Endothelial cell of umbilical vein (primary cell): Measurements from ENCODE around the gene TDRD10. TPM values are rescaled to one million over a fixed set of nuclear protein-coding genes. Genes with fewer than 3 reads are reported as not detected.
"Not testable (repeated sequence)": the region's sequence is repeated elsewhere in the genome, so short reads cannot be mapped to it uniquely, and the experiment has no call there.

Experiments
- BruUV-seq: library from RNA; stranded (reverse); fragments of 400-500 nt; replicated peaks from 2 replicates; lab custom pipeline; 2021; lab: Mats Ljungman, UMichigan
- CTCF ChIA-PET: fragments of 300-600, 350-600 bp; sonication (Branson Sonifier 250); formaldehyde crosslinking; loops from one replicate; lab custom pipeline; 2021; ENCODE audit warnings: antibody characterized with exemption, inconsistent platforms; lab: Charles Lee
- POLR2A ChIA-PET: fragments of 300-600, 350-600 bp; sonication (Branson Sonifier 250); formaldehyde crosslinking; loops from one replicate; lab custom pipeline; 2021; ENCODE audit warnings: antibody characterized with exemption, inconsistent platforms; lab: Charles Lee
- DNase-seq: peaks from one replicate; pipeline ENCODE4 v3.0.0-alpha.2; 2011; ENCODE audit warnings: low read depth, low spot score
- FAIRE-seq: peaks from 2 replicates; lab custom pipeline; 2011; peaks lifted over from hg19 to GRCh38; lab: Jason Lieb, UNC
- H2AFZ ChIP-seq: 2 replicates; pipeline ENCODE4 v1.6.0; 2012; ENCODE audit warnings: low read depth, low read length, control low read depth, inconsistent platforms
- H3K27ac ChIP-seq: 2 replicates; pipeline ENCODE4 v1.5.1; 2011; ENCODE audit warnings: low read depth, mild to moderate bottlenecking, control low read depth, low read length, moderate library complexity; ENCODE audit not compliant: insufficient read depth
- H3K27me3 ChIP-seq, 2 experiments: 2 replicates each; pipeline versions ENCODE4 v1.6.0 to v1.6.1; 2011; ENCODE audit warnings: low read length in 2 of 2, mixed read lengths in 1 of 2; ENCODE audit not compliant: control insufficient read depth in 2 of 2, insufficient read depth in 2 of 2
- H3K36me3 ChIP-seq, 2 experiments: 2 replicates in 1 of 2; 3 replicates in 1 of 2; pipeline ENCODE4 v1.5.1; 2011; ENCODE audit warnings: low read length in 2 of 2, mild to moderate bottlenecking in 1 of 2, moderate library complexity in 1 of 2; ENCODE audit not compliant: control insufficient read depth in 2 of 2, insufficient read depth in 2 of 2; ENCODE audit errors: extremely low read depth in 1 of 2
- H3K4me1 ChIP-seq: 3 replicates; pipeline ENCODE4 v1.5.1; 2011; ENCODE audit warnings: mild to moderate bottlenecking, low read length; ENCODE audit not compliant: control insufficient read depth, insufficient read depth; ENCODE audit errors: extremely low read depth
- H3K4me2 ChIP-seq: 2 replicates; pipeline ENCODE4 v1.6.1; 2011; ENCODE audit warnings: low read length, control low read depth, mixed read lengths; ENCODE audit not compliant: insufficient read depth
- H3K4me3 ChIP-seq, 3 experiments: fragments of 200-600 bp in 1 of 3; sonication (generic), shearing (Covaris generic) in 1 of 3; replicated peaks in 1 of 3; 2 replicates each; pipeline ENCODE4 v1.5.1; 2011 to 2016; ENCODE audit warnings: control low read depth in 3 of 3, low read length in 3 of 3, mild to moderate bottlenecking in 2 of 3, inconsistent platforms in 1 of 3, low read depth in 1 of 3, moderate library complexity in 1 of 3; ENCODE audit not compliant: insufficient read depth in 1 of 3
- H3K79me2 ChIP-seq: 2 replicates; pipeline ENCODE4 v1.6.0; 2012; ENCODE audit warnings: low read length, inconsistent platforms; ENCODE audit not compliant: control insufficient read depth, insufficient read depth
- H3K9ac ChIP-seq: replicated peaks from 2 replicates; pipeline ENCODE3; 2011; ENCODE audit warnings: low read length, control low read depth; ENCODE audit not compliant: insufficient read depth; ENCODE audit errors: extremely low read depth
- H3K9me1 ChIP-seq: replicated peaks from 3 replicates; pipeline ENCODE4 v1.6.0; 2011; ENCODE audit warnings: mild to moderate bottlenecking, low read length; ENCODE audit not compliant: control insufficient read depth, insufficient read depth; ENCODE audit errors: extremely low read depth
- H3K9me3 ChIP-seq: replicated peaks from 2 replicates; pipeline ENCODE4 v1.5.1; 2012; ENCODE audit warnings: low read length, inconsistent platforms; ENCODE audit not compliant: control insufficient read depth, insufficient read depth
- H4K20me1 ChIP-seq: replicated peaks from 2 replicates; pipeline ENCODE3; 2011; ENCODE audit warnings: mild to moderate bottlenecking, low read length; ENCODE audit not compliant: control insufficient read depth, insufficient read depth; ENCODE audit errors: extremely low read depth
- EZH2 ChIP-seq: IDR thresholded peaks from 2 replicates; pipeline ENCODE4 v1.6.1; 2012; ENCODE audit warnings: borderline replicate concordance, low read depth, mild to moderate bottlenecking, moderate library complexity, low read length, inconsistent platforms; ENCODE audit not compliant: severe bottlenecking
- FOS ChIP-seq: IDR thresholded peaks from 2 replicates; pipeline ENCODE4 v1.6.1; 2011; ENCODE audit warnings: mild to moderate bottlenecking, low read length, moderate library complexity, borderline replicate concordance; ENCODE audit not compliant: insufficient read depth
- GATA2 ChIP-seq: IDR thresholded peaks from 2 replicates; pipeline ENCODE4 v1.7.0; 2011; ENCODE audit warnings: low read depth, mild to moderate bottlenecking, moderate library complexity, mixed read lengths, low read length; ENCODE audit not compliant: insufficient read length, insufficient read depth
- JUN ChIP-seq: IDR thresholded peaks from 2 replicates; pipeline ENCODE4 v1.6.1; 2011; ENCODE audit warnings: borderline replicate concordance, low read depth; ENCODE audit not compliant: insufficient read length, insufficient read depth
- MYC ChIP-seq: IDR thresholded peaks from one replicate; pipeline ENCODE4 v1.6.1; 2011; ENCODE audit warnings: mild to moderate bottlenecking, low read depth, low read length
- POLR2A ChIP-seq: IDR thresholded peaks from 2 replicates; pipeline ENCODE4 v1.6.1; 2012; ENCODE audit warnings: low read depth, mild to moderate bottlenecking, control low read depth, low read length
- POLR2AphosphoS5 ChIP-seq: IDR thresholded peaks from 2 replicates; pipeline ENCODE4 v1.6.1; 2012; ENCODE audit warnings: low read depth, mild to moderate bottlenecking, control low read depth, low read length, moderate library complexity; ENCODE audit not compliant: insufficient read depth
- dilution Hi-C: fragments of 300-500 bp; cut with MboI; formaldehyde crosslinking; loops from one replicate; pipeline ENCODE4 v1.15.0; 2019; ENCODE audit warnings: low sequenced_read_pairs; ENCODE audit not compliant: extremely low pct_ligation_motif_present
- intact Hi-C: fragments of 100-400 bp; cut with micrococcal nuclease; formaldehyde crosslinking; loops from one replicate; pipeline ENCODE4 v1.10.0; 2022
- polyA plus RNA-seq, 4 experiments: library from polyadenylated mRNA; depleted of rRNA in 3 of 4; stranded (reverse) in 3 of 4; unstranded in 1 of 4; fragments of >200 nt; gene quantifications; 2 replicates each; pipeline versions ENCODE4 v1.2.1 to v1.2.3, GENCODE V29; 2011 to 2012; ENCODE audit warnings: missing spikeins in 1 of 4
- total RNA-seq: library from RNA; stranded (reverse); gene quantifications from 2 replicates; pipeline ENCODE4 v1.2.3, GENCODE V29; 2021
- TF ChIP-seq, protein P1 (sequence below): IDR thresholded peaks from 2 replicates; pipeline ENCODE4 v1.6.1; 2011; ENCODE audit not compliant: insufficient read depth, insufficient read length
- TF ChIP-seq, protein P2 (sequence below), 2 donors: IDR thresholded peaks; 1 replicate in 1 of 2; 2 replicates in 1 of 2; pipeline ENCODE4 v1.5.1; 2011; ENCODE audit warnings: low read length in 2 of 2, mild to moderate bottlenecking in 2 of 2, moderate library complexity in 2 of 2, control low read depth in 1 of 2, inconsistent platforms in 1 of 2, low read depth in 1 of 2; ENCODE audit not compliant: insufficient read depth in 1 of 2; ENCODE audit errors: extremely low read depth in 1 of 2

The TDRD10 gene
- total and polyA plus RNA-seq, 2 donors (not counting 3 experiments of a cell fraction or from before 2014, with no cell fraction given), result 6.1 to 9.1 TPM

DNA sequence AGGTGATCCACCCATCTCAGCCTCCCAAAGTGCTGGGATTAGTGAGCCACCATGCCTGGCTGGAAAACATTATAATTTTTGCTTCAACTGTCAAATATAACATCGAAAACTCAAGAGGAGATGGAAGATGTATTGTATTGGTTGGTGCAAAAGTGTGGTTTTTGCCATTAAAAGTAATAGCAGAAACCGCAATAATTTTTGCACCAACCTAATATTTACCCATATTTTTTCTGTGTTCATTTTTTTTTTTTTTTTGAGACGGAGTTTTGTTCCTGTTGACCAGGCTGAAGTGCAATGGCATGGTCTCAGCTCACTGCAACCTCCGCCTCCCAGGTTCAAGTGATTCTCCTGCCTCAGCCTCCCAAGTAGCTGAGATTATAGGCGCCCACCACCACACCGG lies 27.3 kb downstream of the TDRD10 start:
- H3K9me1 ChIP-seq, result no peaks in the 10 kb centered on the region
- H2AFZ ChIP-seq, result no peak overlapping the region
- H3K4me2 ChIP-seq, result no peak overlapping the region
- no peak overlapping the region for H3K4me3 ChIP-seq
- intact Hi-C loops (no loop called here), dilution Hi-C loops (no loop called here)
- ChIA-PET POLR2A (no interaction called here), CTCF (interaction anchor here (0.8 to 1.3 kb wide), 2 partner anchors 48 to 50 kb away, joined by 3 to 4 read pairs; no protein-coding TSS in a partner anchor)
- no peaks in the 10 kb centered on the region for H3K27me3 ChIP-seq
- no peak overlapping the region for H3K9ac ChIP-seq
- no TSS peak for BruUV-seq
- no peaks in the 10 kb centered on the region for H3K79me2 ChIP-seq
- H4K20me1 ChIP-seq, result no peaks in the 10 kb centered on the region
- TF ChIP-seq POLR2AphosphoS5 (no peak), MYC (no peak), GATA2 (no peak), JUN (no peak), POLR2A (no peak), FOS (no peak), EZH2 (no peak)
- TF ChIP-seq, protein P1, sequence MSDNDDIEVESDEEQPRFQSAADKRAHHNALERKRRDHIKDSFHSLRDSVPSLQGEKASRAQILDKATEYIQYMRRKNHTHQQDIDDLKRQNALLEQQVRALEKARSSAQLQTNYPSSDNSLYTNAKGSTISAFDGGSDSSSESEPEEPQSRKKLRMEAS, result no peak
- TF ChIP-seq, protein P2, sequence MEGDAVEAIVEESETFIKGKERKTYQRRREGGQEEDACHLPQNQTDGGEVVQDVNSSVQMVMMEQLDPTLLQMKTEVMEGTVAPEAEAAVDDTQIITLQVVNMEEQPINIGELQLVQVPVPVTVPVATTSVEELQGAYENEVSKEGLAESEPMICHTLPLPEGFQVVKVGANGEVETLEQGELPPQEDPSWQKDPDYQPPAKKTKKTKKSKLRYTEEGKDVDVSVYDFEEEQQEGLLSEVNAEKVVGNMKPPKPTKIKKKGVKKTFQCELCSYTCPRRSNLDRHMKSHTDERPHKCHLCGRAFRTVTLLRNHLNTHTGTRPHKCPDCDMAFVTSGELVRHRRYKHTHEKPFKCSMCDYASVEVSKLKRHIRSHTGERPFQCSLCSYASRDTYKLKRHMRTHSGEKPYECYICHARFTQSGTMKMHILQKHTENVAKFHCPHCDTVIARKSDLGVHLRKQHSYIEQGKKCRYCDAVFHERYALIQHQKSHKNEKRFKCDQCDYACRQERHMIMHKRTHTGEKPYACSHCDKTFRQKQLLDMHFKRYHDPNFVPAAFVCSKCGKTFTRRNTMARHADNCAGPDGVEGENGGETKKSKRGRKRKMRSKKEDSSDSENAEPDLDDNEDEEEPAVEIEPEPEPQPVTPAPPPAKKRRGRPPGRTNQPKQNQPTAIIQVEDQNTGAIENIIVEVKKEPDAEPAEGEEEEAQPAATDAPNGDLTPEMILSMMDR (IDR thresholded peaks at IDR 0.05; ENCODE audit: extremely low read depth in 1 of 2, insufficient read depth in 1 of 2, low read depth in 1 of 2, low read length in 2 of 2), result no peak
- no peak for DNase-seq
- no peak for FAIRE-seq
- H3K9me3 ChIP-seq, result no peaks in the 10 kb centered on the region
- H3K27ac ChIP-seq, result no peak overlapping the region
- H3K4me1 ChIP-seq, result no peaks in the 10 kb centered on the region
- no peaks in the 10 kb centered on the region for H3K36me3 ChIP-seq

DNA sequence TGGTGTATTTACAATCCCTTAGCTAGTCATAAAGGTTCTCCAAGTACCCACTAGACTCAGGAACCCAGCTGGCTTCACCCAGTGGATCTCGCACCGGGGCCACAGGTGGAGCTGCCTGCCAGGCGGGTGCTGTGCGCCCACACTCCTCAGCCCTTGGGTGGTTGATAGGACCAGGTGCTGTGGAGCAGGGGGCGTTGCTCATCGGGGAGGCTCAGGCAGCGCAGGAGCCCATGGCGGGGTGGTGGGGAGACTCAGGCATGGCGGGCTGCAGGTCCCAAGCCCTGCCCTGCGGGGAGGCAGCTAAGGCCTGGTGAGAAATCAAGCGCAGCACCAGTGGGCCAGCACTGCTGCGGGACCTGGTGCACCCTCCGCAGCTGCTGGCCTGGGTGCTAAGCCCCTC lies 29.9 kb downstream of the TDRD10 start:
- CTCF ChIA-PET, result interaction anchor here (1.4 to 1.5 kb wide), 2 partner anchors 14 to 53 kb away, joined by 6 to 8 read pairs; no protein-coding TSS in a partner anchor

More for the DNA sequence above, 29.9 kb downstream of the TDRD10 start:
- FAIRE-seq, H4K20me1 ChIP-seq, intact Hi-C loops, H3K9me3 ChIP-seq, BruUV-seq, H3K79me2 ChIP-seq, POLR2A ChIA-PET, H3K27ac ChIP-seq, DNase-seq, H2AFZ ChIP-seq, dilution Hi-C loops, H3K4me1 ChIP-seq, H3K4me2 ChIP-seq, H3K4me3 ChIP-seq, H3K9me1 ChIP-seq, H3K9ac ChIP-seq, H3K27me3 ChIP-seq, H3K36me3 ChIP-seq: not testable (repeated sequence)
